Ovary (tissue), 3 donors: ENCODE measurements around the gene CUBN.

ENCODE experiments used
- POLR2A ChIP-seq: fragments of 450-650 bp; IDR thresholded peaks from one replicate; pipeline ENCODE4 v1.6.1; 2017; ENCODE audit warnings: antibody characterized with exemption, mild to moderate bottlenecking, moderate library complexity
- TF ChIP-seq, protein P1 (sequence below), 3 donors: fragments of 450-650 bp in 2 of 3; fragments of 200-600 bp in 1 of 3; IDR thresholded peaks; one replicate each; pipeline versions ENCODE4 v1.5.1 to v1.8.0; 2016 to 2022; ENCODE audit warnings: antibody characterized with exemption in 3 of 3, mild to moderate bottlenecking in 1 of 3
- donor health status: DM: no; HTN: no; CAD: no.

DNA sequence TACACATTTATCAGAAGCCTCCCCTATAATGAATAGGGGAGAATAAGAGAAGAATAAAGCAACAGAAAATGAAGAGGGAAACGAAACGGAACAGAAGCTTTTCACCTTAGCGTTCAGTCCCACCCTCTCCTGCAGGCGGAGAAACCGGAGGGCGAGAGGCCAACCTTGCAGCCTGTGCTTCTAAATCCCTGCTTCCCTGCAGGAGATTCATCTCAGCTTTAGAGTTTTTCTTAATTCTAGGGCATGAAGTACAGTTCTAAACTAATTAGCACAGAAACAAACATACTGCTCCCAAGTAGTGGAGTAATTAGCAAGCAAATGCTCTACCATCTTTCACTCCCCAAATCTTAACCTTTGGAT, 107.2 kb downstream of the CUBN start:
- TF ChIP-seq, protein P1, sequence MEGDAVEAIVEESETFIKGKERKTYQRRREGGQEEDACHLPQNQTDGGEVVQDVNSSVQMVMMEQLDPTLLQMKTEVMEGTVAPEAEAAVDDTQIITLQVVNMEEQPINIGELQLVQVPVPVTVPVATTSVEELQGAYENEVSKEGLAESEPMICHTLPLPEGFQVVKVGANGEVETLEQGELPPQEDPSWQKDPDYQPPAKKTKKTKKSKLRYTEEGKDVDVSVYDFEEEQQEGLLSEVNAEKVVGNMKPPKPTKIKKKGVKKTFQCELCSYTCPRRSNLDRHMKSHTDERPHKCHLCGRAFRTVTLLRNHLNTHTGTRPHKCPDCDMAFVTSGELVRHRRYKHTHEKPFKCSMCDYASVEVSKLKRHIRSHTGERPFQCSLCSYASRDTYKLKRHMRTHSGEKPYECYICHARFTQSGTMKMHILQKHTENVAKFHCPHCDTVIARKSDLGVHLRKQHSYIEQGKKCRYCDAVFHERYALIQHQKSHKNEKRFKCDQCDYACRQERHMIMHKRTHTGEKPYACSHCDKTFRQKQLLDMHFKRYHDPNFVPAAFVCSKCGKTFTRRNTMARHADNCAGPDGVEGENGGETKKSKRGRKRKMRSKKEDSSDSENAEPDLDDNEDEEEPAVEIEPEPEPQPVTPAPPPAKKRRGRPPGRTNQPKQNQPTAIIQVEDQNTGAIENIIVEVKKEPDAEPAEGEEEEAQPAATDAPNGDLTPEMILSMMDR (IDR thresholded peaks at IDR 0.05), result no peak
- TF ChIP-seq POLR2A, result no peak
